Upper lobe of left lung (tissue), 4 donors: ENCODE measurements around the gene FGF12.

ENCODE experiments used
- POLR2A ChIP-seq, 4 donors: fragments of 450-650 bp; IDR thresholded peaks; one replicate each; pipeline ENCODE4 v1.5.1; 2016 to 2017; ENCODE audit warnings: antibody characterized with exemption in 4 of 4, mild to moderate bottlenecking in 2 of 4
- TF ChIP-seq, protein P1 (sequence below), 6 experiments: fragments of 450-650 bp in 4 of 6; fragments of 200-600 bp in 2 of 6; sonication (generic) in 2 of 6; IDR thresholded peaks; one replicate each; pipeline ENCODE4 v1.5.1; 2016 to 2019; ENCODE audit warnings: antibody characterized with exemption in 6 of 6

DNA sequence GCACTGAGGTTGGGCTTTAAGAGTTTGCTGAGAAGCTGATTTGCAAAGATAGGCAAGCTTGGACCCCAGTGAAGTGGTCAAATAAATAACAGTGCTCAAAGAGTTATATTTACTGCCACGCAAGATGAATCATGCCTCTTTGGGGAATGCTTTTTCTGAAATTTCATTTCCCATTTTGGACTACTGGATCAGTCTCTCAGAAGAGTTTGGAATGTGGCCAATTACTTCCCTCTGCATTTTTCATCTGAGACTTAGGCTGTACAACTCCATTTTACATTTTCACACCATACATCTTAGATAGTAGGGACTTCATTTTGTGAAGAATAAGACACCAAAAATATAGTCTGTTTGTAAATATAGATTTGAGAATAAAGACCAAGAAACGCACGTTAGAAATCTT is 419.7 kb downstream of the FGF12 start:
- no peak for TF ChIP-seq POLR2A (IDR thresholded peaks at IDR 0.05)
- TF ChIP-seq, protein P1, sequence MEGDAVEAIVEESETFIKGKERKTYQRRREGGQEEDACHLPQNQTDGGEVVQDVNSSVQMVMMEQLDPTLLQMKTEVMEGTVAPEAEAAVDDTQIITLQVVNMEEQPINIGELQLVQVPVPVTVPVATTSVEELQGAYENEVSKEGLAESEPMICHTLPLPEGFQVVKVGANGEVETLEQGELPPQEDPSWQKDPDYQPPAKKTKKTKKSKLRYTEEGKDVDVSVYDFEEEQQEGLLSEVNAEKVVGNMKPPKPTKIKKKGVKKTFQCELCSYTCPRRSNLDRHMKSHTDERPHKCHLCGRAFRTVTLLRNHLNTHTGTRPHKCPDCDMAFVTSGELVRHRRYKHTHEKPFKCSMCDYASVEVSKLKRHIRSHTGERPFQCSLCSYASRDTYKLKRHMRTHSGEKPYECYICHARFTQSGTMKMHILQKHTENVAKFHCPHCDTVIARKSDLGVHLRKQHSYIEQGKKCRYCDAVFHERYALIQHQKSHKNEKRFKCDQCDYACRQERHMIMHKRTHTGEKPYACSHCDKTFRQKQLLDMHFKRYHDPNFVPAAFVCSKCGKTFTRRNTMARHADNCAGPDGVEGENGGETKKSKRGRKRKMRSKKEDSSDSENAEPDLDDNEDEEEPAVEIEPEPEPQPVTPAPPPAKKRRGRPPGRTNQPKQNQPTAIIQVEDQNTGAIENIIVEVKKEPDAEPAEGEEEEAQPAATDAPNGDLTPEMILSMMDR (IDR thresholded peaks at IDR 0.05), result no peak
